NCI-H526 (cell line): ENCODE measurements around the gene DTL.

ENCODE experiments used
- DNase-seq, 2 experiments: peaks; one replicate each; lab custom pipeline; 2025; lab: John Stamatoyannopoulos, UW

The DTL gene

GRCh38 chr1:212097360-212097759, 61.8 kb downstream of the DTL start:
- no peak for DNase-seq

DNA sequence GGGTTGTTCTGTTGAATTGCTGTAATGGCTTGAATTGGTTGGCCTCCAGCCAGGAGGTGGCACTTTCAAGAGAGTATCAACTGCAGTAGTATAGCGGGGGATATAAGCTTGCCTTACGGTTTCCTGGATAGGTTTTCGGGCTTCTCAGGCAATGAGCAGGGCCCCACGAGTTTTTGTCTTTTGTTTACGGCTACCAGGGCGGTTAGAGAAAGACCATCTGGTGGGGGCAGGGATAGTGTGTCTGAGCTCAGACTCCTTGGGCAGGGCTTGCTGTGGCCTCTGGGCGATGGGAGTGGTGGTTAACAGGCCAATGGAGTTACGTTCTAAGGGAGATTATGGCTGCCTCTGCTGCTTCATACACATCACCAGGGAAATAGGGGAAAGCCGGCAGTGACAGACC, 62.8 kb downstream of the DTL start:
- no peak for DNase-seq

GRCh38 chr1:212098771-212099170, 63.2 kb downstream of the DTL start:
- no peak for DNase-seq

DNA sequence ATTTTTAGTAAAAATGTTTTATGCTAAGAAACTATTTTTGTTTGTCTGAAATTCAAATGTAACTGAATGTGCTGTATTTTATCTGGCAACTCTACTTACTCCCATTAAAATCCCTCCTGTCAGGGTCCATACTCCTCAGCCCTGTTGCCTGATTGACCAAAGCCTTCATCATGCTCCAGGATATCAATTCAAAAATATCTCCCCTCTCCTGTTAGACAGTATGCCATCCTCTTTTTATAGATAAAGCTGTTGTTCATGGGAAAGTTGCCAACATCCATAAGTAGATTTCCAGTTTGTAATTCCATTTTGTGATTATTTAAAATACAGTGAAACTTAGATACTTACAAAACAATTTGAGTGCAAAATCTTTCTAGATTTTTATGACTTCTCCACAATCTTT, 65.7 kb downstream of the DTL start:
- DNase-seq, result no peak

- no peak for DNase-seq
Measured at GRCh38 chr1:212101735-212102134, 66.2 kb downstream of the DTL start.

DNA sequence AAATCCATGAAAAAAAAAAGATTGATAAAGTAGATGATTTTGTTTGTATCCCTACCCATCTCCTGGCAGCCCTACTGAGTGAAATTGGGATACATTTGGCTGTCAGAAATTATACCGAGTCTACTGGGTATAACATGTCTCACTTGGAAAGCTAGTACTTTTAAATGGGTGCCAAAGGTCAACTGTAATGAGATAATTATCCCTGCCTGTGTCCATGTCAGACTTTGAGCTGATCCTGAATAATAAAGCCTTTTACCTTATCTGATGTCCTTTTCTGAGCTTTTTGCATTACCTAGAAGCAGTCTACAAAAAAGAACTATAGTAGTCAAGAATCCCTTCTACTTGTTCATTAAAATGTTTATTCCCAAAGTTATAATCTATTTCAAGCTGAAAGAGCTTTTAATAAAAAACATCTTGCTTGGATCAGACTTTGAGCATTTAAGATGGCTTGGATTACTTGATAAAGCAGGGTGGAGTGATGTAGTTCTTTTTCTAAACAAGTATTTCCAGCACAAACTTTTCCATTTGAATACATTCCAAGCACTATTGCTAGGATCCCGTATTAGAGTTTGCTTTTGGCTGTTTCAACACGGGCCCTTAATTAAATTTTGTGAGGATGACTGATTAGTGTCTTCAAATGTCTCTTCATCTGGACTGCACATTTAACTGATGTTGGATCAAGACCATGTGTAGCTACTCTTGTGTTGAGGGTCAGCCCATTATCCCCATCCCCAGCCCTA, 69.2 kb downstream of the DTL start:
- no peak for DNase-seq

GRCh38 chr1:212106286-212106792, 70.8 kb downstream of the DTL start:
- DNase-seq, result no peak

GRCh38 chr1:212107481-212107880, 71.9 kb downstream of the DTL start:
- DNase-seq, result no peak

DNA sequence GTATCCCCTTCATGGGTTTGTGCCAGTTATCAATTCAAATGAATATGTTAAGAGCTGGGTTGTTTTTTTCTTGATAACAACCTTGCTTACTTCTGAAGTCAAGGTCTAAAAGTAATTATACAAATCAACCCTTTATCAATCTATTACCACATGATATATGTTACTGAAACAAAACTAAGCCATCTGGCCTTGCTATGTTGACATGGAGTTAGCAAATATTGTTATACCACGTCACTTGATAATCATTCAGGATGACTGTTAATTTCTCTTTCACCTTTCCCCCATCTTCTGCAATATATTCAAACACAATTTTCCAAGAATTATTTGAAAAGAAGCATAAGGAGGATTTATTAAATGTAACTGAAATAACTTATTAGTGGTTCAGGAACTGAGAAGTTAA, 72.6 kb downstream of the DTL start:
- no peak for DNase-seq

GRCh38 chr1:212108981-212109380, 73.4 kb downstream of the DTL start:
- no peak for DNase-seq

- DNase-seq, result no peak
Measured at GRCh38 chr1:212109728-212110127, 74.2 kb downstream of the DTL start.

GRCh38 chr1:212110617-212111016, 75.1 kb downstream of the DTL start:
- no peak for DNase-seq

DNA sequence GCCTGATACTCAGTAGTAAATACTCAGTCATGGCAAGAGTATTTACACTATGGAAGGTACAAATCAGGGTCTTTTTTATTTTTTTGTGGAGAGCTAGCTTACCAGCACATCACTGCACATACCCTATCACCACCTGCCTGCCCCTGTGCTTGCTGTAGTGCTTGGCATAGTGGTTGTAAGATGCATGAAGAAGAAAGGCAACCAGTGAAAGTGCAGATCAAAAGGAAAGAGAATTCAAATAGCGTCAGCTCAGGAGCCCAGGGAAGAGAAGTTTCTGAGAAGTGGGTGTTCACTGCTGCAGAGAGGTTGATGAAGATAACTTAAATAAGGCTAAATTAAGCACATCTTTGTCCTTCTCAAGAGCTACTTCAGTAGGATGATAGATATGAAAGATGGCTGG, 76.0 kb downstream of the DTL start:
- DNase-seq, result no peak

DNA sequence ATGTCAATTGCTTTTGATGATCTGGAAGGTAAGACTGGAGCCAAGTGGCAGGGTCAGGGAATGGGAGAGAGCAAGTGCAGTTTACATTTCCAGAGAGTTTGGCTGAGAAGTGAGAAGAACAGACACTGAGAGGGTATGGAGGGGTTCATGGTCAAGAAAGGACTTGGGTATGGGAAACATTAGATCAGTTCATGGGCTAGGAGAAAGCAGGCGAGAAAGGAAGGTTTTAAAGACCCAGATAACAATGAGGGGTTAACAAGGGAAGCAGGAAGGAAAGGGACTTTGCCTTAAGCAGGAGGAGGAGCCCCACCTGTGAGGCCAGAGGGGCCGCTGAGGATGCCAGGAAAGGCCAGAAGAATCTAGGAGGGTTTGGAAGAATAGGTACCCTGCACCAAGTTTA, 78.2 kb downstream of the DTL start:
- DNase-seq, result no peak

DNA sequence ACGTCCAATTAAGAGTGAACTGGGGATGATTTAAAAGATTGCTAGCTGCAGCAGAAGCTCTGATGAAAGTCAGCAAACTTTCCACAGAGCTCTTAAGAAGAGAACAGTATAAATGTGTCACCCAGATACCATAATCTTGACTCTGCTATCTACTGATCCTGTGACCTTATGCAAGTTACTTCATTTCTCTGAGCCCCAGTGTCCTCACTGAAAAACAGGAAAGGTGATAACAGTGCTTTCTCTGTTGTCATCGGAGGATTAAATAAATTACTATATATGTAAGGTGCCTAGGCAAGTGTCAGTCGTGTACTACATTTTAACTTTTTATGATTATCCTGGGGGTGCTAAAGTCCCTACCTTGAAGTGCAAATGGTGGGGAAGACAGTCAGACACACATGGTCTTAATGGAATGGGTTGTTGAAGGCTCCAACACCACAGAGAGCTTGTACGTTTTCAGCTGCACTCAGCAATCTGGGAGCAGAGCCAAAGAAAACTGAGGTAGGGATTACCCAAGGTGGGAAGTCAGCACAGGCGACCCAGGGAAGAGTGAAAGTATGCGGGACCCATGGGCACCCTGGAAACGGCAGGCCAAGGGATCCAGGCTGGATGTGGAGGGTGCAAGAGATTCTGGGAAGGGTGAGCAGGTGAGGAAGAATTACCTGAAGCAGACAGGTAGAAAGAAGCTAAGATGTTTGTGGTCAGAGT, 82.8 kb downstream of the DTL start:
- DNase-seq, result no peak

DNA sequence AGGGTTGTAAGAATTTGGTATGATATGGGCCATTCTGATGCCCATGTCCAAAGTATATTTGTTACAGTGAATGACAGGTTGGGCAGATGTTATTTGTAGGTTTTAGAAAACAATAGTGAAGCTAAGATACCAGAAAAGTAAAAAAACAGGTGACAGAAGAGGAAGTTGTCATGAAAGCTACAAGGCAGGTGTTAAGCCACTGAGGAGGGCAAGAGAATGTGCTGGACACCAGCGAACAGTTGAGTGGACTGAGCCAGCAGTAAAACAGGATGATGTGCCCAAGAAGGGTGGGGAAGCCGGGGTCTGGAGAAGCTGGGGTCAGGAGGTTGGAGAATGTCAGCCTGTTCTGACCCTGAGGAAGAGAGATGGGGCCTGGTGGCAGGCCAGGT, 83.3 kb downstream of the DTL start:
- DNase-seq, result no peak

- no peak for DNase-seq
Measured at GRCh38 chr1:212119397-212119837, 83.9 kb downstream of the DTL start.

DNA sequence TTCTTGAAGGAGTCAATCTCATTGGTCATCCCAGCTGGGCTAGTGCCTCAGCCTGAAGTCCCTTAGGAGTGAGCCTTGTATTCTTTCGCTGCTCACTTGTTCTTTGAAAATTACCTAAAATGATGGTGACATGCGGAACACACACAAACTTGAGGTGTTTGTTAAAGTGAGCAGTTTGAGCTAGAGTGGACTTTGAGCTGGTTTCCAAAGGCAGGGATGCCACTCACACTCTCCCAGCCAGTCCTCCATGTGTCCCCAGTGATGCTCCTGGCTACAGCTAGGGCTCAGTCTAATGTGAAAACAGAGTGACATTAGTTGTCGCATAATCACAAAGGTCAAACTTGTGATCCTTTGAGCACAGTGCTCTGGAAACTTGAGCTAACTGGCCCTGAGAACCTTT, 84.3 kb downstream of the DTL start:
- DNase-seq, result no peak

DNA sequence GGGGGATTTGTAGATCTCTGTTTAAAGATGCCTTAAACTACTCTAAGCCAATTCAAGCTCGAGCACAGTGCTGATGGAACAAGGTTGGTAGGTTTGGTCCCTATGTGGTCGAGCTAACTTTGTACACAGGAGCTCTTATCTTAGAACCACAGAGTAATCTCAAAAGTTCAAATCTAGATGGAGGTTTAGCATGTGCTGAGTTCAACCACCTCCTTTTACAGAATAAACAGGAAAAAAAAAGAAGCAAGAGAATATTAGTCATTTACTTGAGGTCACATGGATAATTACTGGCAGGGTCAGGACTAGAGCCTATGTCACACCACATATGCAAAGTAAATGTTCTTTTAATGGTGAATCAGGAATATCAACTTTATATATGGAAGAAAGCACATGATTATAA, 86.2 kb downstream of the DTL start:
- no peak for DNase-seq

GRCh38 chr1:212124690-212125582, 89.4 kb downstream of the DTL start:
- DNase-seq, result no peak

GRCh38 chr1:212125654-212126053, 90.1 kb downstream of the DTL start:
- DNase-seq, result no peak

DNA sequence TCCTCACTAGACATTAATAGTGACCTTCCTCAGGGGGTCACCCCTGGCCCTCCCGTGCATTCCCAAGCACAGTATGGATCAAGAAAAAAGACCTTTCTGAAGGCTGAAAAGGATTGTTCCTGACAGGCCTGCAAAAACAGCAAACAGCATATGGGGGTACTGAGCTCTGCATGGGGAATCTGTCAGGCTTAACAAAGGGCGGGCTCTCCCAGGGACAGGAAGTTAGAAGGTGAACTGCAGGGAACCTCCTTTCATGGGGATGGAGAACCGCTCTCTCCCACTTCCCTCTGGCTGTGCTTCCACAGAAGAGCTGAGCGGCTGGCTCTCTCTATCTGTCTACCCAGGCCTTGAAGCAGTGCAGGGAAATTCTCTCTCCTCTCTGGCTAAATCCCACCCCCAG, 91.7 kb downstream of the DTL start:
- DNase-seq, result no peak

DNA sequence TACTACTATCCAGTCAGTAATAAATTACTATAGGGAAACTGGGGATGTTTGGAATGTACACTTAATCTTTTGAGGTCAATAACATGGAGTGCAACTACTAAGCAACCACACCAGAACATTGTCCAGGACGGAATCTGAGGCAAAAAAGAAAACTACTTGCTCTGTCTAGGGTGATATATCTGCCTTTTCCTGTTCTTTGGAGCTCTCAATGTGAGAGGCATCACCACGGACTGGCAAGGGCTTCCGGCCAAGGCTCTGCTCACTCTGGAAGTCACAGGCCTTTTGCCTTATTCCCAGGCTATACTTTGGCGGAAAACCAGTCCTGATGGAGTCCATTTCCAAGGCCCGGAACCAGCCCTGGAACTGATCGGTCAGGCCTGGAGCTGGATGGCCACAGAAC, 94.2 kb downstream of the DTL start:
- DNase-seq, result no peak
